Activated CD4-positive, alpha-beta T cell treated with anti-CD3 and anti-CD28 coated beads for 36 hours (primary cell): ENCODE results near the gene NEUROD6. TPM values are rescaled to one million over a fixed set of nuclear protein-coding genes. Genes with fewer than 3 reads are reported as not detected.

Experiments used
- ATAC-seq: fragments of 200-7000 bp; cut with Tn5 transposase; one replicate; pipeline ENCODE4 v1.10.0; 2021; ENCODE audit warnings: mild to moderate bottlenecking, moderate library complexity
- CTCF ChIA-PET: fragments of 350-600 bp; sonication (Branson Sonifier 250); formaldehyde crosslinking; loops from one replicate; lab custom pipeline; 2021; ENCODE audit warnings: antibody characterized with exemption; lab: Charles Lee
- POLR2A ChIA-PET: fragments of 350-600 bp; sonication (Branson Sonifier 250); formaldehyde crosslinking; loops from one replicate; lab custom pipeline; 2021; ENCODE audit warnings: antibody characterized with exemption, inconsistent platforms; lab: Charles Lee
- DNase-seq: peaks from one replicate; pipeline ENCODE4 v3.0.0-alpha.2; 2020
- H3K27ac Mint-ChIP-seq: one replicate; pipeline ENCODE4 v1.8.0; 2021; ENCODE audit warnings: mixed read lengths
- H3K27me3 Mint-ChIP-seq: one replicate; pipeline ENCODE4 v1.8.0; 2021; ENCODE audit warnings: mixed read lengths
- H3K36me3 Mint-ChIP-seq: one replicate; pipeline ENCODE4 v1.8.0; 2021; ENCODE audit warnings: low read depth, mixed read lengths
- H3K4me1 Mint-ChIP-seq: one replicate; pipeline ENCODE4 v1.8.0; 2021; ENCODE audit warnings: mixed read lengths
- H3K4me3 Mint-ChIP-seq: one replicate; pipeline ENCODE4 v1.8.0; 2021; ENCODE audit warnings: mild to moderate bottlenecking, moderate library complexity, mixed read lengths
- H3K9me3 Mint-ChIP-seq: one replicate; pipeline ENCODE4 v1.8.0; 2021; ENCODE audit warnings: low read depth, mixed read lengths
- intact Hi-C, 2 experiments: fragments of 100-400 bp; cut with DNase I in 1 of 2; cut with micrococcal nuclease in 1 of 2; formaldehyde crosslinking; loops; one replicate each; pipeline versions ENCODE4 v1.14.2 to v1.15.1; 2022 to 2024; cut with DNase I, micrococcal nuclease
- total RNA-seq, 2 experiments: library from RNA; stranded (reverse); gene quantifications; one replicate each; pipeline ENCODE4 v1.2.3, GENCODE V29; 2021

Gene NEUROD6
- total RNA-seq, 2 experiments from 2014 or later: not detected

DNA sequence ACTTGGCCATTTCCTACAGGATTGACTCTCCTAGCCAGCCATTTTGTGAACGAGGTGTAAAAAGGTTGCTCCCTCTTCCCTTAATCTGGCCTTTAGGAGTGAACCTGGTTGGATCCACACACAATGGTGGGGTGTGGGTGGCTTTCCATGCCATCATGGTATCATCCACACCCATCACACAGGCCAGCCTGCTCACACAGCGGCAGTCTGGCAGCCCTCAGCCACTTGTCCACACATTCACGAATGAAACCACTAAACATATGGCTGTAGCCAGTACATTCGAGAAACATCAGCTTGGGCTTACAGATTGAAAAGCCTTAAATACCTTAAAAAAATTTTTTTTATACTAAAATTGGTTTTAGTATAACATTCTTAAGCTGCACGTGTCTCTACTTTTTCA lies 31.9 kb downstream of the NEUROD6 start:
- no peaks in the 10 kb centered on the region for H3K9me3 Mint-ChIP-seq
- no peaks in the 10 kb centered on the region for H3K36me3 Mint-ChIP-seq
- no peak overlapping the region for H3K27ac Mint-ChIP-seq
- H3K4me3 Mint-ChIP-seq: no peak overlapping the region
- no peaks in the 10 kb centered on the region for H3K27me3 Mint-ChIP-seq
- DNase-seq: no peak
- CTCF ChIA-PET: interaction anchor here (0.5 kb wide), 1 partner anchor 669 kb away, joined by 3 read pairs; no protein-coding TSS in a partner anchor
- POLR2A ChIA-PET: no interaction called here
- intact Hi-C loops: no loop called here
- no peak for ATAC-seq
- H3K4me1 Mint-ChIP-seq: no peaks in the 10 kb centered on the region

DNA sequence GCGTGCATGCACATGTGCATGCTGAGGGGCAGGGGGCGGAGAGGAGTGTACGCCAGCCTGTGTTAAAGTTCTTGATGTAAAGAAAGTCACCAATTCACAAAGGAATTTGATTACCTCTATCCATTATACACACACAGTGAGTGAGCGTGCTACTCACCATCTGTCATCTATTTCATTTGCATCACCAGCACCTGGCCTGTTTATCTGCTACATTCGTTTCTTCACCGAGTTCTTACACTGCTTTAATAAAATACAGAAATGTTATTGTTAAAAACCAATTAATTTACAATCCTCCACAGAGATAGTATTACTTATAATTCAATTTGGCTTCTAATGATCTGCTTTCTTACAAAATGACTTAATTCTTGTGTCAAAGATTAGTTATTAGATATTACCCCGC lies 32.6 kb downstream of the NEUROD6 start:
- H3K4me1 Mint-ChIP-seq: no peaks in the 10 kb centered on the region
- intact Hi-C loops: no loop called here
- no peaks in the 10 kb centered on the region for H3K36me3 Mint-ChIP-seq
- no peak for DNase-seq
- ChIA-PET POLR2A (no interaction called here), CTCF (no interaction called here)
- H3K4me3 Mint-ChIP-seq: no peak overlapping the region
- H3K9me3 Mint-ChIP-seq: no peaks in the 10 kb centered on the region
- ATAC-seq: no peak
- no peak overlapping the region for H3K27ac Mint-ChIP-seq
- H3K27me3 Mint-ChIP-seq: no peaks in the 10 kb centered on the region

DNA sequence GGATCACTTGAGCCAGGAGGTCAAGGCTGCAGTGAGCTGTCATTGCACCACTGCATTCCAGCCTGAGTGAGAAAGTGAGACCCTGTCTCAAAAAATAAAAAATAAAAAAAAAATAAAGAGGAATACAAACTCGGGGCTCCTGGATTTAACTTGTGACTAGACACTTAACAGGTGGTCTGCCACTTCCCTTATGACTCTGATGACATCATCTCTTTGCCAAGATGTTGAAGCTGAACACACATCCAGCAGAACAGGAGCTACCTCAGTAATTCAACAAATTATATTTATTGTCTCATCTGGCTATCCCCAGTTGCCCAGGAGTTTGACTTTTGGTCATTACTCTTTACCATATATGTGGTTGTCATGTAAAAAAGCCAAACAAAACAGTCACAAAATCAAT lies 35.3 kb downstream of the NEUROD6 start:
- H3K27ac Mint-ChIP-seq: no peak overlapping the region
- intact Hi-C loops: no loop called here
- no peaks in the 10 kb centered on the region for H3K9me3 Mint-ChIP-seq
- CTCF ChIA-PET: interaction anchor here (0.6 kb wide), 2 partner anchors 136 to 1281 kb away, joined by 3 to 4 read pairs; no protein-coding TSS in a partner anchor
- no peak overlapping the region for H3K4me3 Mint-ChIP-seq
- H3K27me3 Mint-ChIP-seq: no peaks in the 10 kb centered on the region
- no peaks in the 10 kb centered on the region for H3K36me3 Mint-ChIP-seq
- ATAC-seq (no peak), DNase-seq (no peak)
- POLR2A ChIA-PET: no interaction called here
- H3K4me1 Mint-ChIP-seq: no peaks in the 10 kb centered on the region

DNA sequence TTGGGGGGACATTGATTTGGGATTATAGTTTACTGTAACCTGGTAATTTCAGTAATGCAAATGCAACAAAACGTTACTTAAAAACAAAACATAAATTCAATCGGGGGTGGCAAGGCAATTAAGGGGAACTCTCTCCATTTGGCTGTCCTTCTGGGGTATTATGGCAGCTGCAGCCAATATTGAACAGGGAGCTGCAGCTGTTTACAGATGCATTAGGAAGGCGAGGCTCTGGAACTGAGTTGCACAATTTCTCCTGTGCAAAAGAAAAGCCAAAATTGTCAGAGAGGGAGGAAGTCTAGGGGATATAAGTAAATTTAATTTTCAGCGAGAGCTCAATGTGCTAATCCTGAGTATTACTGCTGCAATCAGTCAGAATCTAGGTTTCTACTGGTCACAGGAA lies 36.1 kb downstream of the NEUROD6 start:
- H3K36me3 Mint-ChIP-seq: no peaks in the 10 kb centered on the region
- no peak overlapping the region for H3K27ac Mint-ChIP-seq
- ATAC-seq (no peak), DNase-seq (no peak)
- POLR2A ChIA-PET: no interaction called here
- H3K9me3 Mint-ChIP-seq: no peaks in the 10 kb centered on the region
- CTCF ChIA-PET: no interaction called here
- H3K27me3 Mint-ChIP-seq: no peaks in the 10 kb centered on the region
- intact Hi-C loops: no loop called here
- no peak overlapping the region for H3K4me3 Mint-ChIP-seq
- no peaks in the 10 kb centered on the region for H3K4me1 Mint-ChIP-seq

DNA sequence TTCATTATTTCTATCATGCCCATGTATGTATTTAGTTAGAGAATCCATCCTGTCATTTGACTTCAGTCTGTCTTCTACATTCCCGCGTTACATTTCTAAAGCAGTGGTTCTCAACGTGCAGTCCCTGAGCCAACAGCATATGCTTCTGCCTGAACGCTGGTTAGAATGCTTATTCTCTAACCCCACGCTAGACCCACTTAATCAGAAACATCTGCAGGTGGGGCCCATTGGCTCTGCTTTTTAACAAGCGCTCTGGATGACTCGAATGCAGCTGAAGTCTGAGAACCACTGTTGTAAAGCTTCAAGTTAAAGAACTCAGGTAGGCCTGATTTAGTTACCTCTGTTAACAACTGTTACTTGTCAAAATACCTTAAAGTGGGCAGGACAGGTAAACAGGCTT lies 38.2 kb downstream of the NEUROD6 start:
- H3K27ac Mint-ChIP-seq: no peak overlapping the region
- intact Hi-C loops: no loop called here
- H3K9me3 Mint-ChIP-seq: peaks cover 1% of the 10 kb centered on the region
- DNase-seq (no peak), ATAC-seq (no peak)
- ChIA-PET POLR2A (no interaction called here), CTCF (no interaction called here)
- H3K4me3 Mint-ChIP-seq: no peak overlapping the region
- H3K27me3 Mint-ChIP-seq: no peaks in the 10 kb centered on the region
- no peaks in the 10 kb centered on the region for H3K36me3 Mint-ChIP-seq
- H3K4me1 Mint-ChIP-seq: no peaks in the 10 kb centered on the region

DNA sequence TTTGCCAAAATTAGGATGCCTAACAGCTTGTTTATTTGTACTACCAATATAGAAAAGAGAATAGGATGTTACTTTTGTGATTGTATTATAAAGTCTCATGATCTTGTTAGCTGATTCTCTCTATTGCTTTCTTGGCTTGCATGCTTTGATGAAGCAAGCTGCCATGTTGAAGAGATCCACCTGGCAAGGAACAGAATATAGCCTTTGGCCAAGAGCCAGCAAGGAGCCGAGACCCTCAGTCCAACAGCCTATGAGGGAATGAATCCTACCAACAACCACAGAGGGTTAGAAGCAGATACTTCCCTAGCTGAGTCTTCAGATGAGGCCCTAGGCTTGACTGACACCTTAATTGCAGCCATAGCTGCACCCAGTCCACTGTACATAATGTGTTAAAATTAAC lies 41.2 kb downstream of the NEUROD6 start:
- ChIA-PET CTCF (no interaction called here), POLR2A (interaction anchor here (0.5 kb wide), 1 partner anchor 77 kb away, joined by 4 read pairs; no protein-coding TSS in a partner anchor)
- peaks cover 1% of the 10 kb centered on the region for H3K9me3 Mint-ChIP-seq

DNA sequence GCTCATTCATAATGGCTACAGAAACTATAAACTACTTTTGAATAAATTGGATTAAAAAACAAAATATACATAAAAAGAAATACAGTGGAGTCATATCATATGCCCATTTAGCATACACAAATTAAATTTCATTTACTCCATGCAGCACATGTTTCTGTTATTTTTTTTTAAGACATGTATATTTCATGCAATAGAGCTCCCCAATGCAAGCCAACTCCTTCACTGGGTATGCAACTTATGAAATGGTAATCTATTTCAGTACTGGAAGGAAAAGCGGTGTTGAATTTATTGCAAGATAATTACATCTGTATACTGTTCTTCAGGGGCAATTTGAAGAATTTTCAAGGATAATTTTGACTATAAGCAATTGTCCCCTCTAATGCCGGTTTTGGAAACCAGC lies 49.9 kb downstream of the NEUROD6 start:
- Mint-ChIP-seq H3K36me3 (no peaks in the 10 kb centered on the region), H3K4me1 (no peaks in the 10 kb centered on the region), H3K9me3 (peaks cover 3% of the 10 kb centered on the region), H3K27ac (no peak overlapping the region), H3K27me3 (no peaks in the 10 kb centered on the region), H3K4me3 (no peak overlapping the region)
- DNase-seq (no peak), ATAC-seq (no peak)
- ChIA-PET POLR2A (no interaction called here), CTCF (interaction anchor here (0.6 to 1.2 kb wide), 2 partner anchors 11 to 319 kb away, joined by 3 to 5 read pairs; no protein-coding TSS in a partner anchor)
- intact Hi-C loops: no loop called here

More for the DNA sequence above, 41.2 kb downstream of the NEUROD6 start:
- H3K27me3 Mint-ChIP-seq: no peaks in the 10 kb centered on the region
- H3K27ac Mint-ChIP-seq: no peak overlapping the region
- ATAC-seq (no peak), DNase-seq (no peak)
- H3K36me3 Mint-ChIP-seq: no peaks in the 10 kb centered on the region
- intact Hi-C loops: no loop called here
- H3K4me3 Mint-ChIP-seq: no peak overlapping the region
- no peaks in the 10 kb centered on the region for H3K4me1 Mint-ChIP-seq

Other genes with a start within 250 kb of the NEUROD6 start
- gene ITPRID1, start 173.4 kb upstream of the NEUROD6 start, total RNA-seq: not detected